ENCODE measurements around the gene RBMS1. TPM values are rescaled to one million over a fixed set of nuclear protein-coding genes. Genes with fewer than 3 reads are reported as not detected.

RBMS1 gene
- total and polyA plus RNA-seq, 8 donors: 91.7 to 133 (median 119) TPM

DNA sequence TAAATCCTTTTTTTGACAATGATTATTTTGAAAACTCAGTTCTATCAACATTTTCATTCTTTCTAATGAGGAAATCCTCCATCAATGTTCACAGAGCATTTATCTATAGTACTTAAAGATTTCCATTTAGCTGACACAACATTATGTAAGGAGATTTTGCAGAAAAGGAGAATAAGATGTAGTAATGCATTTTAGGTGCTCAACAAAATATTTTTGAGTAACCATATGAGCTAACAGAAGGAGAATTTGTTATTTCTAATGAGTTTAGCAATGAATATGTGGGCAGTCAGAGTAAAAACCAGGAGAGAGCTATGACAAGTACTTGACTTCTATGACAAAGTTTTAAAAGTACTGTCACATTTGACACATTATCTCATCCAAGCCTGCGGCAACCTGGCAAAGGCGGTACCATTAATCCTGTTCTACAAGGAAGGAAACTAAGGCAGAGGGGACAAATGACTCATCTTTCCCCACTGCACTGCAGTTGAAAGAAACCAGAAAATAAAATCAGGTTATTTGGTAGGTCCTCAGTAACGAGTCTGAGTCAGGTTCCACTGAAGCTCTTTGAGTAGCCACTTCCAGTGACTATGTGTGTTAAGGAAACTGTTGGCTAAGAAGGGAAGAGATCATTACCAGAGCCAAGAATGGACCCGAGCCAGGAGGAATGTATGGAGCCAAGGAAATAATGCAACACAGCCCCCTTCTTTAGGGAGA is 159.4 kb downstream of the RBMS1 start:
- DNase-seq: peak in 1 of 4 donors; percentile 70
- intact Hi-C loops (cut with DNase I): no loop called here

DNA sequence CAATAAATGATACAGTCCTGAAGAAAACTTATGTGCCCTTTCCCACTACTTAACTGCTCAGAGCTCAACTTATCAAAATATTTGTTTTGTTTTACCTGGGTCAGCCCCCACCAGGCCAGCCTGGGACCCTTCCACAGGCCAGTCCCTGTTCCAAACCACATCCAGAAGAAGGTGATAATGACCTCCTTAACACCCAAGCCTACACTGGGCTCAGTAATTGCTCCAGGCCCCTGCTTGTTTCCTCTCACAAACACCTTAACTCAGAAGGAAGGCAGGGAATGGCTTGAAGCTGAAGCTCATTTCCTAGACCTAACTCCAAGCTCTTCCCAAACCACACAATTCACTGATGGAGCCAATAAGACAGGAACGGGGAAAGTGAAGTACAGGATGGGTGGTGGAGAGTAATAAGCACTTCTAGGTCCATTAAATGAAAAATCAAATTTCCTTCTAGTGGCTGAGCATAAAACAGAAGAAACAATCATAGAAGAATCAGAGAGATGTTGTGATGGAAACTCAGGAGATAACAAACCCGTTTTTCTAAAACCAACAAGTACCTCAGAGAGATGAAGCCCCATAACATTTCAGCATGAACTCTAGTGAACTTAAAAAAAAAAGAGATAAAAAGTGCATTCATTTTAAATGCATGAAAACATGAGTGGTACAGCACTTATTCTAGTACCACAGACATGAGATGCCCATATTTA is 160.1 kb downstream of the RBMS1 start:
- ATAC-seq (no peak), DNase-seq (no peak)
- intact Hi-C loops (cut with DNase I): no loop called here
- no peak overlapping the region for H3K4me3 ChIP-seq
- TF ChIP-seq, protein P1, sequence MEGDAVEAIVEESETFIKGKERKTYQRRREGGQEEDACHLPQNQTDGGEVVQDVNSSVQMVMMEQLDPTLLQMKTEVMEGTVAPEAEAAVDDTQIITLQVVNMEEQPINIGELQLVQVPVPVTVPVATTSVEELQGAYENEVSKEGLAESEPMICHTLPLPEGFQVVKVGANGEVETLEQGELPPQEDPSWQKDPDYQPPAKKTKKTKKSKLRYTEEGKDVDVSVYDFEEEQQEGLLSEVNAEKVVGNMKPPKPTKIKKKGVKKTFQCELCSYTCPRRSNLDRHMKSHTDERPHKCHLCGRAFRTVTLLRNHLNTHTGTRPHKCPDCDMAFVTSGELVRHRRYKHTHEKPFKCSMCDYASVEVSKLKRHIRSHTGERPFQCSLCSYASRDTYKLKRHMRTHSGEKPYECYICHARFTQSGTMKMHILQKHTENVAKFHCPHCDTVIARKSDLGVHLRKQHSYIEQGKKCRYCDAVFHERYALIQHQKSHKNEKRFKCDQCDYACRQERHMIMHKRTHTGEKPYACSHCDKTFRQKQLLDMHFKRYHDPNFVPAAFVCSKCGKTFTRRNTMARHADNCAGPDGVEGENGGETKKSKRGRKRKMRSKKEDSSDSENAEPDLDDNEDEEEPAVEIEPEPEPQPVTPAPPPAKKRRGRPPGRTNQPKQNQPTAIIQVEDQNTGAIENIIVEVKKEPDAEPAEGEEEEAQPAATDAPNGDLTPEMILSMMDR (IDR thresholded peaks at IDR 0.05): no peak
- H3K9me3 ChIP-seq: no peaks in the 10 kb centered on the region
- H3K36me3 ChIP-seq: peaks cover 0 to 5% of the 10 kb centered on the region in 2 donors
- peaks cover 11 to 80% of the 10 kb centered on the region in 2 donors for H3K4me1 ChIP-seq
- peak overlapping the region in 1 of 2 donors; percentile 38 for H3K27ac ChIP-seq
- no peaks in the 10 kb centered on the region for H3K27me3 ChIP-seq

More for the DNA sequence above, 159.4 kb downstream of the RBMS1 start:
- H3K4me1 ChIP-seq: peaks cover 8 to 78% of the 10 kb centered on the region in 2 donors
- TF ChIP-seq, protein P1 (IDR thresholded peaks at IDR 0.05): no peak
- H3K9me3 ChIP-seq: no peaks in the 10 kb centered on the region
- no peak overlapping the region for H3K4me3 ChIP-seq
- ATAC-seq: peak; percentile 43
- H3K36me3 ChIP-seq: peaks cover 0 to 5% of the 10 kb centered on the region in 2 donors
- H3K27me3 ChIP-seq: no peaks in the 10 kb centered on the region
- peak overlapping the region; percentile 2 to 16 for H3K27ac ChIP-seq

DNA sequence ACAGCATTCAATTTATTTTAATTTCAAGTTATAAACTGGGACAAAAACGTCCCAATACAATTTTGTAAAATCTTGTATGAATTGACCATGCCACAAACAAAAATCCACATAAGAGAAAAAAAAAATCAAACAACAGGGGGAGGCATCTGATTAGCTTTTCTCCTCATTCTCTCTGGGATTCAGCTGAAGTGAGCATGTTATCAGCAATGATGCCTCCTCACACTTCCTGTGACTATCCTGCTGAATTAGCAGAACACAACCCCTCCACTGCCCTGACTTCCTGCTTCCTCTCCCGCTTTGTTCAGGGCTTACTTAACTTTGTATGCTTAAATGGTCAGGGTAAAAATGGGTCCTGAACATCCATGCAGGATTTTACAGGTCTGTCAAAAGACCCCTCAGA is 161.3 kb downstream of the RBMS1 start:
- no peaks in the 10 kb centered on the region for H3K9me3 ChIP-seq
- H3K27ac ChIP-seq: peak overlapping the region in 1 of 2 donors; percentile 38
- peaks cover 0 to 5% of the 10 kb centered on the region in 2 donors for H3K36me3 ChIP-seq
- DNase-seq (peak in 1 of 4 donors; percentile 62), ATAC-seq (peak; percentile 53)
- no peak overlapping the region for H3K4me3 ChIP-seq
- H3K27me3 ChIP-seq: no peaks in the 10 kb centered on the region
- TF ChIP-seq, protein P1 (IDR thresholded peaks at IDR 0.05): no peak
- peaks cover 14 to 88% of the 10 kb centered on the region in 2 donors for H3K4me1 ChIP-seq
- intact Hi-C loops (cut with DNase I): no loop called here

DNA sequence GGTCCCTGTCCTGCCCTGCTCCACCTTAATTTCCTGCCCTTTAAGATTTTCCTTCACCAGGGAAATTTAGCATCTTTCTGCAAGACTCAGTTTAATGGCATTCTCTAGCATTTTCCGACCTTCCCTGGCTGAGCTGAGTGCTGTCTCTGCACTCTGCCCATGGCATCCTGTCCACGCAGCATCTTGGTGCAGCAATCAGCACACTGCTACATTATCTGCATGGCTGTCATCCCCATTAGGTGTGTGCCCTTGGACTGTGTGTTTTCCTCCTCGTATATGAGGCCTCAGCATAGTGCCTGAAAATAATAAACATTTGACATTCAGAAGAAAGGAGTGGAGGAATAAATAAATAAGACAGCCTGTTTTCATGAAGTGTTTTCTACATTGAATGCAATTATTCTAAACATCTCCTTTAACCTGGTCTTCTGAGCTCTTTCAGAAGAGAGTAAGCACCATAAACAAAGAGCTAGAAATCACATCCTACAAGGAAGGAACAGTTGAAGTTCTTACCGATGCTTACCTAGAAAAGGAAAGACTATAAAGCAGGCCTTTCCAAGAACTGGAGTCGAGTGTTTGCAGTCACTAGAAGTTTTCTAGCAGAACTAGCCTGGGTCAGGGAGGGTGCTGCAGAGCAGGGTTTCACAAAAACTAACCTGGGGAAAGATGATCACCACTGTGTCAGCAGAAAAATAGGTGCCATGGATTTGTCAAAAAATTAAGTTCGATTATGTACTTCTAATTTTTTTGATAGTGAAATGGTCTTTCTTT is 162.2 kb downstream of the RBMS1 start:
- Histone ChIP-seq H3K4me3 (no peak overlapping the region), H3K36me3 (peaks cover 0 to 5% of the 10 kb centered on the region in 2 donors), H3K9me3 (no peaks in the 10 kb centered on the region), H3K27ac (no peak overlapping the region), H3K27me3 (no peaks in the 10 kb centered on the region), H3K4me1 (peaks cover 14 to 92% of the 10 kb centered on the region in 2 donors)
- intact Hi-C loops (cut with DNase I): no loop called here
- peak; percentile 58 for ATAC-seq
- DNase-seq: no peak
- TF ChIP-seq, protein P1 (IDR thresholded peaks at IDR 0.05): no peak

All from left lung (tissue), 10 donors.